Breast epithelium (tissue), 4 donors: ENCODE measurements around the gene GEN1. TPM values are rescaled to one million over a fixed set of nuclear protein-coding genes. Genes with fewer than 3 reads are reported as not detected.

Experiments
- DNase-seq, 2 donors: peaks; one replicate each; pipeline ENCODE4 v3.0.0-alpha.2; 2019; ENCODE audit warnings: low spot score in 2 of 2
- H3K27ac ChIP-seq, 2 donors: fragments of 200-600 bp; sonication (generic) in 1 of 2; one replicate each; pipeline ENCODE4 v1.5.1; 2016 to 2019; ENCODE audit warnings: mild to moderate bottlenecking in 1 of 2
- H3K27me3 ChIP-seq, 2 donors: fragments of 200-600 bp; sonication (generic) in 1 of 2; one replicate each; pipeline versions ENCODE4 v1.5.1 to v1.6.0; 2017 to 2019; ENCODE audit warnings: control low read depth in 1 of 2, mild to moderate bottlenecking in 1 of 2
- H3K36me3 ChIP-seq: fragments of 200-600 bp; one replicate; pipeline ENCODE4 v1.5.1; 2019
- H3K4me1 ChIP-seq, 2 donors: fragments of 200-600 bp; sonication (generic); one replicate each; pipeline ENCODE4 v1.5.1; 2016 to 2019; ENCODE audit warnings: control low read depth in 1 of 2
- H3K4me3 ChIP-seq, 3 donors: fragments of 200-600 bp; sonication (generic); 1 replicate in 2 of 3; 2 replicates in 1 of 3; pipeline ENCODE4 v1.5.1; 2016 to 2019; ENCODE audit warnings: mild to moderate bottlenecking in 3 of 3, moderate library complexity in 2 of 3
- H3K9me3 ChIP-seq, 2 donors: fragments of 200-600 bp; sonication (generic) in 1 of 2; one replicate each; pipeline ENCODE4 v1.5.1; 2016 to 2019; ENCODE audit warnings: control low read depth in 1 of 2
- CTCF ChIP-seq, 3 donors: fragments of 450-650 bp; IDR thresholded peaks; one replicate each; pipeline ENCODE4 v1.5.1; 2016 to 2017; ENCODE audit warnings: antibody characterized with exemption in 3 of 3, mild to moderate bottlenecking in 3 of 3, moderate library complexity in 3 of 3
- POLR2A ChIP-seq: fragments of 450-650 bp; IDR thresholded peaks from one replicate; pipeline ENCODE4 v1.6.1; 2016; ENCODE audit warnings: antibody characterized with exemption, mild to moderate bottlenecking, moderate library complexity
- POLR2AphosphoS5 ChIP-seq, 3 donors: sonication (generic); formaldehyde crosslinking; IDR thresholded peaks; one replicate each; pipeline ENCODE4 v1.6.1; 2017; ENCODE audit warnings: antibody characterized with exemption in 3 of 3
- intact Hi-C: fragments of 100-400 bp; cut with DNase I; formaldehyde crosslinking; loops from one replicate; pipeline ENCODE4 v1.15.1; 2023; ENCODE audit warnings: low total_unique reads
- total RNA-seq, 3 donors: library from RNA; depleted of rRNA; stranded (reverse); fragments of >200 nt; gene quantifications; one replicate each; pipeline ENCODE4 v1.1.0, GENCODE V29; 2016

The GEN1 gene
- total RNA-seq, 3 donors from 2014 or later, result 3.6 to 12.7 (median 6.7) TPM

- Histone ChIP-seq H3K9me3 (no peaks in the 10 kb centered on the region), H3K27ac (no peak overlapping the region), H3K36me3 (peaks cover 8% of the 10 kb centered on the region), H3K4me1 (no peaks in the 10 kb centered on the region), H3K27me3 (no peaks in the 10 kb centered on the region), H3K4me3 (no peak overlapping the region)
- TF ChIP-seq POLR2A (no peak), POLR2AphosphoS5 (IDR thresholded peaks at IDR 0.05) (no peak), CTCF (IDR thresholded peaks at IDR 0.05) (no peak)
- intact Hi-C loops, result no loop called here
- DNase-seq, result no peak
Observed at GRCh38 chr2:17729880-17730279, 24.1 kb upstream of the GEN1 start.

GRCh38 chr2:17733599-17733998, 20.3 kb upstream of the GEN1 start:
- DNase-seq, result no peak
- Histone ChIP-seq H3K36me3 (peaks cover 8% of the 10 kb centered on the region), H3K4me3 (no peak overlapping the region), H3K27ac (no peak overlapping the region), H3K27me3 (no peaks in the 10 kb centered on the region), H3K9me3 (no peaks in the 10 kb centered on the region), H3K4me1 (no peaks in the 10 kb centered on the region)
- intact Hi-C loops, result no loop called here
- no peak for TF ChIP-seq CTCF (IDR thresholded peaks at IDR 0.05)
- TF ChIP-seq POLR2A, result no peak
- TF ChIP-seq POLR2AphosphoS5 (IDR thresholded peaks at IDR 0.05), result no peak

GRCh38 chr2:17735864-17736263, 18.1 kb upstream of the GEN1 start:
- no peak overlapping the region for H3K4me3 ChIP-seq
- TF ChIP-seq POLR2A (no peak), POLR2AphosphoS5 (IDR thresholded peaks at IDR 0.05) (no peak), CTCF (IDR thresholded peaks at IDR 0.05) (no peak)
- no peak for DNase-seq

GRCh38 chr2:17736989-17737388, 16.9 kb upstream of the GEN1 start:
- H3K27ac ChIP-seq, result no peak overlapping the region
- TF ChIP-seq POLR2AphosphoS5 (IDR thresholded peaks at IDR 0.05), result no peak
- H3K27me3 ChIP-seq, result no peaks in the 10 kb centered on the region
- H3K4me1 ChIP-seq, result no peaks in the 10 kb centered on the region
- no peaks in the 10 kb centered on the region for H3K9me3 ChIP-seq
- H3K4me3 ChIP-seq, result no peak overlapping the region
- DNase-seq, result no peak
- no peaks in the 10 kb centered on the region for H3K36me3 ChIP-seq
- intact Hi-C loops, result no loop called here

More at GRCh38 chr2:17735864-17736263, 18.1 kb upstream of the GEN1 start:
- H3K4me1 ChIP-seq, result no peaks in the 10 kb centered on the region
- peaks cover 8% of the 10 kb centered on the region for H3K36me3 ChIP-seq
- intact Hi-C loops, result no loop called here
- H3K27me3 ChIP-seq, result no peaks in the 10 kb centered on the region
- H3K9me3 ChIP-seq, result no peaks in the 10 kb centered on the region
- no peak overlapping the region for H3K27ac ChIP-seq

- intact Hi-C loops, result no loop called here
- TF ChIP-seq POLR2AphosphoS5 (IDR thresholded peaks at IDR 0.05) (no peak), POLR2A (no peak), CTCF (IDR thresholded peaks at IDR 0.05) (no peak)
Observed at GRCh38 chr2:17740203-17740602, 13.7 kb upstream of the GEN1 start.

More at GRCh38 chr2:17740203-17740602, 13.7 kb upstream of the GEN1 start:
- H3K36me3 ChIP-seq, result no peaks in the 10 kb centered on the region
- no peaks in the 10 kb centered on the region for H3K27me3 ChIP-seq
- DNase-seq, result no peak
- no peaks in the 10 kb centered on the region for H3K9me3 ChIP-seq
- no peak overlapping the region for H3K27ac ChIP-seq
- no peak overlapping the region for H3K4me3 ChIP-seq
- no peaks in the 10 kb centered on the region for H3K4me1 ChIP-seq
